A549 treated with GW870086 at 1 μM for 4 hours (cell line): ENCODE measurements around the gene TPD52L2. TPM values are rescaled to one million over a fixed set of nuclear protein-coding genes. Genes with fewer than 3 reads are reported as not detected.

Experiments
- total RNA-seq: library from RNA; stranded (reverse); fragments of 200-300 nt; extraction: Qiagen RNA extraction; gene quantifications from 5 replicates; pipeline ENCODE4 v1.2.3, GENCODE V29; 2022; ENCODE audit warnings: low read depth

Gene TPD52L2
- 126 to 136 TPM (median 130 TPM) in 5 replicates for total RNA-seq

DNA sequence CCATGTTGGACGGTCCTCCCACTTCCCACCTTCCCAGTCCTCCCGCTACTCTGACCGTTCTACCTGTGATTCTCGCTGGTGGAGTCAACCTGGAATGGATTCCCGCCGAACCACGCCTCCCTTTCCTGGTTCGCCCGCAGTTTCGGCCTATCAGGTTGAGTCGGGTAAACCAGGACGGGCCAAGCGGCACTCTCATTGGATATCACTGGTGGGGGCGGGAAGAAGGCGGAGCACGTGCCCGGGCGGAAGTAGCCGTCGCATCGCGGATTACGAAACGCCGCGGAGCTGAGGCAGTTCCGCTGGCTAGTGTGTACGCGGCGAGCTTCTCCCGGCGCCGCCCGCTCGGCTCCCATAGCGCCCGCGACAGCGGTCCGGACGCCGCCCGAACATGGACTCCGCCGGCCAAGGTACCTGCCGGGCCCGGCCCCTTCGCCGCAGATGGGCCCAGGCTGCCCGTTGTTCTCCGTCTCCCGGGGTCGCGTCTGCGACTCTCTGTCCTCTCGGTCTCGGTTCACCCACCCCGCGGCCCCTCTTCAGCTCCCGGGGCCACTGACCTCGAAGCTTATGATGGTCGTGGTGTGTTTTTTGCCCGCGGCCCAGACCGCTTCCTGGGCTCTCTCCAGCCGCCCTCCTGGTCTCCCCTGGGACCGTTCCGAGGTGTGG lies at the start of gene TPD52L2:
Gene TPD52L2, plus strand, starts transcription at position 293 of the 663 bp plus-strand sequence. Its CDS starts 96 bp downstream, at position 389.

DNA sequence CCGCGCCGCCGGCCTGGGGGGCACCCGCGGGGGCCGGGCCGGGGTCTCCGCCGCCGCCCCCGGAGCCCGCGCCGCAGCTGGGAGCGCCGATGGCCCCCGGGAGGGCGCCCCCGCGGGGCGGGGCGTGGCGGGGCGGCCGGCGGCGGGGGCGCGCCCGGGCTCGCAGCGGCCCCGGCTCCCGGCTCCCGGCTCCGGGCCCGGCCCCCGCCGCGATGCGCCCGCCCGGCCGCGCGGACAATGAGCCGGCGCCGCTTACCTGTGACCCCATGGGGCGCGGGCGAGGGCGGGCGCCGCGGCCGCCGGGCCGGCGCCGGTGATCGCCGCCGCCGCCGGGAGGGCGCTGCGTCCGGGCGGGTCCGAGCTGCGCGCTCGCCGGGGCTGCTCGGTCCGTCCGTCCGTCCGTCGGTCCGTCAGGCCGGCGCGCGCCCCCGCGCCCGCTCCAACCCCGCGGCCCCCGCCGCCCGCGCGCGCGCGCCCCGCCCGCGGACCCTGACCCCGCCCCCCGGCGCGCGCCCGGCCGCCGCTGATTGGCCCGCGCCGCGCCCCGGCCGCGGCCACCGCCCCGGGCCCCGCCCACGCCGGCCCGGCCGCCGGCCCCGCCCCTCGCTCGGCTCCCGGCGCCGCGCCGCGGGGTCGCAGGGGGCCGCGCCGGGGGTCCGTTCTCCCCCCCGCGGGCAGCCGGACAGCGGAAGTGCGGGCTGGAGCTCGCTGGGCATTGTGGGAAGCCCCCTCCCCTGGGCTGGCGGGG lies 34.1 kb upstream of the TPD52L2 start, which contains the start of gene ZBTB46:
Gene ZBTB46, minus strand, starts transcription at position 424 of the 748 bp plus-strand sequence. CDS start 40,507 bp downstream, outside the sequence.

DNA sequence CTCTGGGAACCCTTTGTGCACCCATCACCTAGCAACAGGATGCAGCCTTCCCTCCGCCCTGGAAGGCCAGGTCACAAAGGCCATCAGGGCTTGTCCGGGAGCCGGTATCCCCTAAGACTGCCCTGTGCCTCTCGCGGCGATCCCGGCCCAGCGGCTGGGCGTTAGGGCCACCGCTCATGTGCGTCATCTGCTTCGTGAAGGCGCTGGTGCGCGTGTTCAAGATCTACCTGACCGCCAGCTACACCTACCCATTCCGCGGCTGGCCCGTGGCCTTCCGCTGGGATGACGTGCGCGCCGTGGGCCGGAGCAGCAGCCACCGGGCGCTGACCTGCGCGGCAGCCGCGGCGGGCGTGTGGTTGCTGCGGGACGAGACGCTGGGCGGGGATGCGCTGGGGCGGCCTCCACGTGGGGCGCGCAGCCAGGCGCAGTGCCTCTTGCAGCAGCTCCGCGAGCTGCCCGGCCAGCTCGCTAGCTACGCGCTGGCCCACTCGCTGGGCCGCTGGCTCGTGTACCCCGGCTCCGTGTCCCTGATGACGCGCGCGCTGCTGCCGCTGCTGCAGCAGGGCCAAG lies 3.6 kb upstream of the TPD52L2 start, which contains the start of gene ABHD16B:
Gene ABHD16B, plus strand, starts transcription at position 134 of the 570 bp plus-strand sequence. Its CDS starts 43 bp downstream, at position 177.

DNA sequence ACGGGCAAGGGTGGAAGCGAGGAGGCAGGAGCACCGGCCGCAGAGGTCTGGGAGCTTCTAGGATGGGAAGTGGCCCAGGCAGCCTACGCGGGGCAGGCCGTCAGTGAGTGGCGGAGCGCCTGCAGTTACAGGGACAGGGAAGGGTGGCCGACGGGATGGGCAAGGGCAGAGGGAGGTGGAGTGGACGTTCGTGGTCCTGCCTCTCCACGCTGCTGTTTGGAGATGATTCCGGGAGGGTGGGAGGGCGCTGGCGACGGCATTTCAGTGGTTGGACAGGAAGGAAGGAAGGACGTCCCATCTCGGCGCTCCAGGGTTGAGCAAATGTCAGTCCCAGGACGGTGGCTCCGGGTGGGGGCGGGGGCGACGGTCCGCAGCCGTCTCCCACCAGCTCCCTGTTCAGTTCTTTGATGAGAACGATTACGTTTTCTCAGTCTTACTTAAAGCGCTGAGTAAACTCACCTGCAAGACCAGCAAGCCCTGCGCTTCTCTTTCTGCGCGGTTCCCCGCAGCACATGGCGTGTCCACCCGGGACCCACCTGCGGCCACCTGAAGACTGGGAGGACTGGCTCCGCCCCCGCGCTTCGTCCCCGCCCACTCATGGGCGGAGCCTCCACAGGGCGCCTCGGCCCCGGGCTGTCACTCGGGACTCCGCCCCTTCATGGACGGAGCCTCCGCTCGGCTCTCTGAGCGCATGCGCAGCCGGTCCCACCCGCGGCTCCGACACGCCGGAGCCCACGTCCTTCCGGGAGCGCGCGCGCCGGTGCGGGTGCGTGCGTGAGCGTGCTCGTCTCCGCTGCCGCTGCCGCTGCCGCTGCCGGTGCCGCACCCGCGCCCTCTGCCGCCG lies 29.5 kb downstream of the TPD52L2 start, which contains the start of gene DNAJC5:
Gene DNAJC5, plus strand, starts transcription at position 769 of the 844 bp plus-strand sequence. CDS start 33,220 bp downstream, outside the sequence.

Other genes starting within 250 kb of the TPD52L2 start
- 8.6 to 10.9 TPM (median 10.3 TPM) in 5 replicates for gene GMEB2, start 238.2 kb upstream of the TPD52L2 start, total RNA-seq
- gene STMN3, start 211.8 kb upstream of the TPD52L2 start, total RNA-seq = 8.1 to 11.1 TPM (median 10.3 TPM) in 5 replicates
- gene RTEL1, start 207.0 kb upstream of the TPD52L2 start, total RNA-seq = 4.5 to 8.8 TPM (median 7.1 TPM) in 5 replicates
- 0.14 to 0.95 TPM (median 0.74 TPM) in 4 of 5 replicates, not detected in the other for gene TNFRSF6B, start 168.6 kb upstream of the TPD52L2 start, total RNA-seq
- 31.8 to 43.5 TPM (median 36.1 TPM) in 5 replicates for gene ARFRP1, start 157.3 kb upstream of the TPD52L2 start, total RNA-seq
- 22.2 to 29.4 TPM (median 28.1 TPM) in 5 replicates for gene ZGPAT, start 157.2 kb upstream of the TPD52L2 start, total RNA-seq
- gene LIME1, start 128.6 kb upstream of the TPD52L2 start, total RNA-seq = 3.9 to 9.6 TPM (median 8.7 TPM) in 5 replicates
- 62.3 to 102 TPM (median 97.2 TPM) in 5 replicates for gene SLC2A4RG, start 125.5 kb upstream of the TPD52L2 start, total RNA-seq
- gene ZBTB46, start 34.0 kb upstream of the TPD52L2 start, total RNA-seq = 0.66 to 0.86 TPM (median 0.78 TPM) in 5 replicates
- gene ABHD16B, start 3.8 kb upstream of the TPD52L2 start, total RNA-seq = not detected in 5 replicates
- 23.7 to 30.3 TPM (median 28.4 TPM) in 5 replicates for gene DNAJC5, start 29.9 kb downstream of the TPD52L2 start, total RNA-seq
- 24.4 to 35.3 TPM (median 32.2 TPM) in 5 replicates for gene UCKL1, start 91.1 kb downstream of the TPD52L2 start, total RNA-seq
- gene ZNF512B, start 104.7 kb downstream of the TPD52L2 start, total RNA-seq = 9.1 to 12.4 TPM (median 11.8 TPM) in 5 replicates
- gene SAMD10, start 114.4 kb downstream of the TPD52L2 start, total RNA-seq = not detected in 5 replicates
- gene PRPF6, start 115.9 kb downstream of the TPD52L2 start, total RNA-seq = 49.9 to 54.3 TPM (median 53.6 TPM) in 5 replicates
- 0.33 to 0.64 TPM (median 0.57 TPM) in 5 replicates for gene C20orf204, start 170.9 kb downstream of the TPD52L2 start, total RNA-seq
- 1.7 to 2.6 TPM (median 2.2 TPM) in 5 replicates for gene SOX18, start 184.4 kb downstream of the TPD52L2 start, total RNA-seq
- gene TCEA2, start 197.9 kb downstream of the TPD52L2 start, total RNA-seq = 32.3 to 48.6 TPM (median 44.4 TPM) in 5 replicates
- 17.9 to 32.1 TPM (median 28.1 TPM) in 5 replicates for gene RGS19, start 214.2 kb downstream of the TPD52L2 start, total RNA-seq
- 0.70 to 0.88 TPM (median 0.75 TPM) in 5 replicates for gene OPRL1, start 214.8 kb downstream of the TPD52L2 start, total RNA-seq
- gene LKAAEAR1, start 219.1 kb downstream of the TPD52L2 start, total RNA-seq = 0.95 to 2.2 TPM (median 1.1 TPM) in 5 replicates
- gene NPBWR2, start 242.3 kb downstream of the TPD52L2 start, total RNA-seq = not detected in 5 replicates